GM18870 (cell line): ENCODE measurements around the gene CXCR1.
"Not testable (repeated sequence)": the region's sequence is repeated elsewhere in the genome, so short reads cannot be mapped to it uniquely, and the experiment has no call there.

Experiments used
- ATAC-seq: cut with Tn5 transposase; IDR thresholded peaks from one replicate; pipeline ENCODE4 v1.9.1; 2021; ENCODE audit warnings: moderate library complexity; ENCODE audit not compliant: unreplicated experiment

CXCR1 gene

DNA sequence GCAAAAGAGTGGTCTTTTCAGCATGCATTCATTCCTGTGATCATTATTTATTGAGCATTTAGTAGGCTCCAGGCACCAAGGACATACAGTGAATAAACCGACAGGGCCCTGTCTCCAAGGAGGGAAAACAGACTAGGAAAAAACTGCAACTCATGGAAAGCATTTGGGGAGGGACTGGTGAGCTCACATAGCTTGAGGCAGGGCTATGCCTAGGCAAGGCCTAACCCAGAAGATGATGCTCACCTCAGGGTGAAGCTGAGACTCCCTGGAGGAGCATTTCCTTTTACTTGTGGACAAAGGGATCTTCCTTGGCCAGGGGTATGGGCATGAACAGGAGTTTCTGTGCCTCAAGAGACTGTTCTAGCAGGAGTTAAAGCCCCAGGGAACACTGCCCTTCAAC, 3.9 kb downstream of the CXCR1 start:
- ATAC-seq = no peak

DNA sequence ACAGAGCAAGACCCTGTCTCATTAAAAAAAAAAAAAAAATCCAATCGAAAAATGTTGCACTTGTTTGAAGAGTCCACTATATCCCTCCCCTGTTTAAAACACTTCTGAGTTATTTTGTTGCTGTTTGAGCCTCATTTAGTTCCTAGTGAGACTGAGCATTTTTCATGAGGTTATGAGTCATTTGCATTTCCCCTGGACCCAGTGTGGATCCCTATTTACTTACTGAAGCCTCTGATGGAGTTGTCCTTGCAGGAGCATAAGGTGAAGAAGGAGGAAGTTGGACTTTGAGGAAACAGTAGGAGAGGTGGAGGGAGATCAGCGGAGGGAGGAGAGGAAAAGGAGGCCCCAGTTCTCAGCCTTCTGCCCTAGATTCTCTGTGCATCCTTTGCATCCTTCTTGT, 5.1 kb downstream of the CXCR1 start:
- no peak for ATAC-seq

DNA sequence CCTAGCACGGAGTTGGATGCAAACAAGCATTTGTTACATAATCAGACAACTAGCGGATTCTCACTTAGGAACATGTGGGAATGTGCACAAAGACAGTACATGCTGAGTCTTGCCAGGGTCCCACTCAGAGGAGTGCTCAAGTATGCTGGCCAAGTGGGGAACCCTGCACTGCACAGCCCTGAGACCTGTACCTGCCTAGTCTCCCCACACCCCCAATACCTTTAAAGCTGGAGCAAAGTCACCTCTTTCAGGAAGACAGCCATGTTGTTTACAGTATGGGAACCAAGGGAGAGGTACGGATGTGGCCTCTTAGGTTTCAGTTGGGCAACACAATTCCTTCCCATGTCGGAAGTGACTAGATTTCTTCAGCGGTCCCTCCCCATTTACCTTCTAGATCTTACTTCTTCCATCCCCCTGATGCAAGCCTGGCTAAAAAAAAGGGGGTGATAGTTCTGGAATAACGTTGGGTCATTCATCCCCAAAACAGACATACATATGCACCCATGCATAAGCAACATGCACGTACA, 10.7 kb downstream of the CXCR1 start:
- no peak for ATAC-seq

DNA sequence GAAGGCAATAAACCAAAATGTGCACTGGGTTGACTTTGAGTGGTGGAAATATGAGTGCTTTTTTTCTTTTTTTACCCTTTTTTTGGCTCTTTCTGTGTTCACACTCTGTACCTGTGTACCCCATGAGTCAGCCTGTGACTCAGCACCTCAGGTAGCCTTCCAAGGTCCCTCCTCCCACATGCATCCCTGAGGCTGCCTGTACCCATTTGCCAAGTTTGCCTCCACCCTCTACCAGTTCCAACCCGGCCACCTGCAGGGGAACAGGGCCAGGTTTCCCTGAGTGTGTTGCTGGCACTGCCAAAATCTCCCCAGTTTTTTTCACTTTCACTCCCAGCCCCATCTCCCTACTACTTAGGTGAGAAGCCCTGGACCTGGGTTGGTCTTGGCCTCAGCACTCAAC, 14.0 kb downstream of the CXCR1 start:
- no peak for ATAC-seq

DNA sequence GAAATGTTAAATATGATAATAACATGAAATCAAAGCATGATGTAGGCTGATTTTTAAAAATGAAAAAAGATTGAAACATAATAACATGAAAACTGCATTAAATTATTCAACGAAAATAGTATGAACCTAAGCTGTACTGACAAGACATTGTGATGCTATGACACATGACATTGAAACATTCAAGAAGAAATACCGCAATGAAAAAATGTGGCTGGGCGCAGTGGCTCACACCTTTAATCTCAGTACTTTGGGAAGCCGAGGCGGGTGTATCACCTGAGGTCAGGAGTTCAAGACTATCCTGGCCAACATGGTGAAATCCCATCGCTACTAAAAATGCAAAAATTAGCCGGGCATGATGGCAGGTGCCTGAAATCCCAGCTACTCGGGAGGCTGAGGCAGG, 14.6 kb downstream of the CXCR1 start:
- ATAC-seq = no peak

DNA sequence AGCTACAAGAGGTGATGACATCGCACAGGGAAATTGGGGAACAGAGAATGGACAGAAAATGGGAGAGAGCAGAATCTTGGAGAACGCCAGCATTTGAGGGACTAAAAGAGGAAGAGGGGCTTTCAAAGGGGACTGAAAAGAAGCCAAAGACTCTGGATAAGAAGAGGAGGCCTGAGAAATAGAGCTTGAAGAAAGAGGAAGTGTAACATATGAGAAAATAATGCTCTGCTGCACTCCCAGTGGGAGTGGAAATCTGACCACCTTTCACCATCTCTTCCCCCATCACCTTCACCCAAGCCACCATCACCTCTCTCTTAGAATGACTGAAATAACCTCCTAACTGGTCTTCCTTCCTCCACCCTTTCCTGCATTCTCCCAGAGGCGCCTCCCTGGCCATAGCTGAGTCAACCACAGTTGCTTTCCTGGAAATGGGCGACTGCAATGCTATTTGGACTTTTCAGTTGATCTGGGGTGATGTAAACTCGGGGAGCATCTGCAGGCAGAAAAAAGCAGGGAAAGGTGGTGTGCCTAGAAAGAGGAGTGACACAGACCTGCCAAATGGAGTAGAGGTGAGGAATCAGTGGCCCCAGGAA, 16.8 kb downstream of the CXCR1 start:
- ATAC-seq = no peak

DNA sequence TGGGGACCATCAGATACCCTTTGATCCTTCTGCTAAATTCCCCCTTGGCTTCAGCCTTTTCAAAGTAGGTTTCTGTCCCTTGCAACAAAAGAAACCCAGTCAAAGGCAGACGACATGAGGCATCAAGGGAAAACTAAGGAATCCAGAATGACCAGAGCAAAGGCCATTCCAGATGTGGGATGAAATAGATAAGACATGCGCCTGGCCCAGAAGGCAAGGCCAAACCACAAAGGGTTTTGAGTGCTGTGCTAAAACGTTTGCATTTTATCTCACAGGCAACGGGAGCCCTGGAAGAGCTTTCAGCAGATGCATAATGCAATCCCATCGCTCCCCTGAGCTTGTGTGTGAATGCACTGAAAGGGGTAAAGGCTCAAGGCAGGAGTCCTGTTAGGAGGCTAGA, 17.7 kb downstream of the CXCR1 start:
- ATAC-seq = no peak

DNA sequence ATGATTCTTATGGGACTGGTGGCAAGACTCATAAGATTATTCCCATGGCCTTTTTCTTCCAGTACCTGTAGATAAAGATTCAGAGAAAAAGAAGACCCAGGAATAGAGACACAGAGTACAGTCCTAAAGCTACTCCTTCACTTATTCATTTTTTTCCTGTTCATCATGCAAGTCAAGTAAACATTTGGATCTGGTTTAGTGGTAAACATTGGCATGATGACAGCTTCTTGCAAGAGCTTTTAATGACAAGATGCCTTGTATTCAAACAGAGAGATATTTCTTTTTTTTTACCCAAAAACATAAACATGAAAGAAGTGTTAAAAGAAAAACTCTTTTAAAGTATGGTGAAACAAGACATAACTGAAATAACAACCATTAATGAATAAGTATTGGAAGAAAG, 20.7 kb downstream of the CXCR1 start:
- no peak for ATAC-seq

DNA sequence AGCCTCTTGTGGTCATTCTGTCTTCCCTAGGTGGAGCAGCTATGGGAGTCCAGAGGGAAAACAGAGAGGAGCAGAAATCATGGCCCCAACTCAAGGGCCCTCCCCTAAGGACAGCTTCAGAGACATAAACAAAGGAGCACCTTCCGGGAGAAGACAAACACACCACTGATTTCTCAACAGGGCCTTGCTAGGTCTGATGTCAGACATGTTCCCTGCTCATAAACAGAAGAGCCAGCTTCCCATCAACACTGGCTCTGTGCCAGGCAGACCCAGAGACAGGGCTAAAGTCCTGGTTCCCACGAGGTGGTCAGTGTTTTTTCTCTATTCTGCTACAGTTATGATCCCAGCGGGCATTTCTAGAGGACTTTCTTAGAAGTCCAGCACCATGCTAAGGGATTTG, 21.6 kb downstream of the CXCR1 start:
- ATAC-seq = no peak

DNA sequence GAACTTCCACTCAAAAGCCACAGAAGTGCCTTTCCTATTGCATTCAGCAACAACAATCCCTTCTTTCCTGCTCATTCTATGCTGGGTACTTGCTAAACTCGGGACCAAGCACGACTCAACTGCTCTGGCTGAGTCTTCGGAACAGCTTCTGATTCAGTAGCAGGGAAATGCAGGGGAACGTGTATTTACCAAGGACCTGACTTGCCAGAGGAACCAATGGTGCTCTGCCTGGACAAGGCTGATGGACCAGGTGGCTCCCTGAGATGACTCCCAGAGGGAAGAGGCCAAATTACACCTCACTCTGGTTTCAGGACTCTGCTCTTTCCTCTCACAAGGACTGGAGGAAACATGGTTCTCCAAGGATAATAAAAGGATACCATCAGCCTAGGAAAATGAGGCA, 28.7 kb downstream of the CXCR1 start:
- no peak for ATAC-seq

DNA sequence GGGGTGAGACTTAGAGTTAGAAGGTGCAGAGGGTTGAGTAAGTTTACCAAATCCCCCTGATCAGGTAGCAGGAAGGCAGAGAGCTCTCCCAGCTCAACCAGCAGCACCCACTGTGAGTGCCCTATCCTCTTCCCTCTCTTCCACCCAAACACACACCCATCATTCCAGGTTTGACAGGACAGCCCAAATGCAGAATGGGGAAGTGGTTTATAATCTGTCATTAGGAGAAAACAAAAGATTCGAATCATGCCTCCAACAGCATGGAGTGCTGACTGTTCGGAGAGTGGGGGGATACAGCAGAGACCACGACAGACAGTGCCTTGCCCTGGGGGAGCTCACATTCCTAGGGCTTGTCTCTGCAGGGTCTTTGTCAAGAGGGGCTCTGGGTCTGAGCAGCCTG, 29.2 kb downstream of the CXCR1 start:
- no peak for ATAC-seq

DNA sequence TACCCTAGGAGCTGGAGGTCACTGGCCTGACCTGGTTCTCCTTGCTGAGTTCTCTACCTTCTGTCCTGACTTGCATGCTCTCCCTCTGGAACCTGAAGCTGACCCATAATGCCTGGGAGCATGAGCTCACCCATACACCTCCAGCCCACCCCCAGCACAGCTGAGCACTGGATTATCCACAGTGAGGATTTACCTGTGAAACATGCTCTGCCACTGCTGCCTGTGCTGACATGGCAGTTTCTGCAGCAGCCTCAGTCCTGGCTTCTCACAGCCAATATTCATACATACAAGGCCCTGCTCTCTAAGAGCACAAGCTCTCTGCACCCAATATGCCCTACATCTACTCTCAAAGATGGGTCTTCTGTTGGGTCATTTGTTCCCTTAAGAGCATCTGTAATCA, 35.9 kb downstream of the CXCR1 start:
- no peak for ATAC-seq

DNA sequence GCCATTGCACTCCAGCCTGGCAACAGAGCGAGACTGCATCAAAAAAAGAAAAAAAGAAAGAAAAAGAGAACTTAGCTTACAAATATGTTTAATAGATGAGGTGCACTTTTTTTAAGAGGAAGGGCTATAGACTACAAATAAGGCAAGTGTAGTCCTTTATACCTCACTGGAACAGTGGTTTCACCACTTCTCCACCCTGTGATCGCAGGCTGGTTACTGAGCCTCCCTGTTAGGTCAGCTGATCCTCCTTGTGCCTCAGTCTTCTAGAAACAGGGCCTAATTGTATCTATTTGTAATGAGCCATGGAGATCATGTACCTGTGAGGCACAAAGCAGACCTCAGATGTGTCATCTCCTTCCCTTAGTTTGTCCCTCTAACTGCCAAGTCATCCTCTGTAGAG, 36.4 kb downstream of the CXCR1 start:
- ATAC-seq = no peak

DNA sequence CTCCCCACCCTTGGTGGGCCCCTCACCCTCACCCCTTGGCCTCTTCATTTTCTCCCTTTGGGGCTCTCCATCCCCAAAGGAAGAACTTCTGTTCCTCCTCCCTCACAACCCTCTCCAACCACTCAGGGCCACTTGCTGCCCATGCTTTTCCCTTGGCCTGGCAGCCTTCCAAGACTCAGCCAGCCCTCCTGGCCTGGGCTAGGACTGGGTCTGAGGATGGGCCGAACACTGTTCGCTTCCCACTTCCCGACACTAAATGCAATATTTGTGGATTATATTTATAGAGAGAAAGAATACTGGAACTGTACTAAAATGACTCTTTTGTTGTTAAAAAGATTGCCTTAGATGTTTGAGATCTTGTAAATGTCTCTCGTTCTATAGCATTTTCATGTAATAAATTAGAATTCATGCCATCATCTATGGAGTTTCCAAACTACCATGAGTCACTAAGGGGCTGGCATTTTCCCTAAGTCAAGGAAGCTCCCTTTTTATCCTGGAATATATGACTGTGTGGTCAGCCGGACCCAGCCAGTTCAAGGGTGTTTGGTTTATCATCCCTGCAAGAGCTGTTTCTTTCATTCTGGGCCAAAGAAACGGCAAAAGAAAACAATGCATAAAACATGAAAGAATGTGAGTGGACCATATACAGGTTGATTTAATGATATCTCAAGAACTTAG, 37.2 kb downstream of the CXCR1 start:
- no peak for ATAC-seq

DNA sequence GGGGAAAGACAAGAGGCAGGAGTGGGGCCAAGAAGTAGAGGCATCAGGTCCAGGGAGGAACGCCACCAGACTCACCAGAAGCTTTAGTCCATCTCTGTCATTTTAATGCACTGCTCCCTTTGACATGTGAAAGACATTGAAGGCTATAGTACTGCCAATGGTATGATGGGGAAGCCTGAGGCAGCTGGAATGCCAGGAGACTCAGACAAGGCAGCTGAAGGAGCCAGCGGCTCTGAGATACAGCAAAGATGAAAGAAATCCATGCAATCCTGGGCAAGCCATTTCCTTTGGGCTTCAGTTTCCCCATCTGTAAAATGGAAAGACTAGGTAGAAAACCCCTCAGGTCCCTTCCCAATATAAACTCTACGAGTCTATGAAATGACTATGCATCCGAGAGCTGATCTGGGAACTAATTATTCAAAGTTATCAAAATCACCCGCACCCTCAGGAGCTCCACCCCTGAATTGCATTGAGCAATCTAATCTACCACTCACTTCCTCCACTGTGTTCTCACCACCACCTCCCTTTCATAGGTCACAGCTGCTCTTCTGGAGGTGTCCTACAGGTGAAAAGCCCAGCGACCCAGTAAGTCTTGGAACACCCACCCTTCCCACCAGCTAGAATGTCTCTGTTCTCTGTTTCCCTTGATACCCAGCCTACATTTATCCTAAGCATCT, 37.8 kb downstream of the CXCR1 start:
- ATAC-seq = no peak

DNA sequence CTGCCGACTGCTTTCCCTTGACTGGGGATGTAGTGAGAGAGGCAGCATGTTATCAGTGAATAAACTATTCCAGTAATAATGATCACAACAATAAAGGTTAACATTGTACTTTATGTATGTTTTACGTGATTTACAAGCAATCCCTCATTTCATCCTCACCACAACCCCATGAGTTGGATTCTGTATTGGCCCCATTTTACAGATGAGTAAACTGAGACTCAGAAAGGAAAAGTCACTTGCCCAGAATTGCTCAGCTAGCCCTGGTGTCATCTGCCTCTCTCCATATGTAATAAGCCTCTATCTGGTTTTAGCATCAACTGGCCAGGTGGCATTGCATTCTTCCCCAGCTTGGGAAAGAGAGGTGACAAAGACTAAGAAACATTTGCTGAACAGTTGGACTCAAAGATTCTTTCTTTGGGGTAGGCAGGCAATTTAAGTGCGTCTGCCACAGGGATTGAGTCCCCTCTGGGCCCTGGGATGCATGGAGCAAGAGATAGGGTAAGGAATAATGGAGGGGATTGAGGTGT, 38.8 kb downstream of the CXCR1 start:
- no peak for ATAC-seq

DNA sequence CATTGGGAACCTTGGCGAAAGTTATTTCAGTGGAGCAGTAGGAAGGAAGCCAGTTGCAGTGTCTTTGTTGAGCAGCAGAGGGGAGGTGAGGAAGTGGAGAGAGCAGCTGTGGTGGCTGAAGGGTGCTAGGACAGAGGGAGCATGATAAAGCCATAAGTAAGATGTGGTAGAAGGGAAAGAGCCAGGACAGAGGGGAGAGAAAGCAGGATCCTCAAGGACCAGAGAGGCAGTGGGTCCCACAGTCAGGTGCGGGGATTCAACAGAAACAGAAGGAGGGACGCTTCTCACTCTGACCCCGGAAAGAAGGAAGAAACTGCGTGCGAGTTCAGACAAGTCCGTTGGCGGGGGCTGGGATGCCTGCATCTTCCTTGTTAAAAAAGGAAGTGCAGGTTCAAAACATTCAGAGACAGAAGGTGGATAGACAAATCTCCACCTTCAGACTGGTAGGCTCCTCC, 41.1 kb downstream of the CXCR1 start, which contains the start of gene CXCR2:
TSS of gene CXCR2 (plus strand) at position 403 of the 455 bp plus-strand sequence. CDS start 8,774 bp downstream, outside the sequence.
- ATAC-seq = no peak

DNA sequence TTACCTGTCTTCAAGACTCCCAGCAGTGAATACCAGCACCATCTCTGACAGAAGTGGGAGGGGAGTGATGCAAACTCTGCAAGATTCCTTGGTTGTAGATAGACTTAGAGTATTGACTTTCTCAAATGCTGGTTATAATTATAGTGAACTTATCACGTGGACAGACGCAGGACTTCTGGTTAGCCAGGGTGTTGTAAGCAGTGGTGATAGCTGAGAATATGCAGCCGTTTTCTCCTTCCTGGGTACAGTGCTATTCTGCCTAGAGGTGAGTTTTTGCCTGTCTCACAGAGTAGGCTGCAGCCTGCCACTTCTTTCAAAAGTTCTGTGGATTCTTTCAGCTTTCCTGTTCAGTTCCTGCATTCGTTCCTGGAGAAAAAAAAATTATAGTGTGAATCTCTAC, 41.7 kb downstream of the CXCR1 start:
- no peak for ATAC-seq

DNA sequence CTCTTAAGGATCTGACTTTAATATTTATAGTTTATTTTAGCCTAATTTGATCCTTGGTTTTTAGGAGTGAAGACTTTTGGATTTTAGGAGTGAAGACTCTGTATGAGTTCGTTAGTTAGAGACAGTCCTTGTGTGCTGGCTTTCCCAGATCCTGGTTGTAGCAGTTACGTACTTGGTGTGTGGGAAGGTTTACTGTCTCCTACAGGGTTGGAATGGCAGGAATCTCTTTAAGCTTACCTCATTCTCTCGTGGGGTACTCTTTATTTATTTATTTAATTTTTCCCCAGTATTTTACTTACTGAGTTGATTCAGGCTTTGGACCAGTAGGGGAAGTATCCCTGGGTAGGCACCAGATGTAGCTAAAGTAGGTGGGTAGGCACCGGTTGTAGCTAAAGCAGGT, 42.8 kb downstream of the CXCR1 start:
- ATAC-seq = no peak

DNA sequence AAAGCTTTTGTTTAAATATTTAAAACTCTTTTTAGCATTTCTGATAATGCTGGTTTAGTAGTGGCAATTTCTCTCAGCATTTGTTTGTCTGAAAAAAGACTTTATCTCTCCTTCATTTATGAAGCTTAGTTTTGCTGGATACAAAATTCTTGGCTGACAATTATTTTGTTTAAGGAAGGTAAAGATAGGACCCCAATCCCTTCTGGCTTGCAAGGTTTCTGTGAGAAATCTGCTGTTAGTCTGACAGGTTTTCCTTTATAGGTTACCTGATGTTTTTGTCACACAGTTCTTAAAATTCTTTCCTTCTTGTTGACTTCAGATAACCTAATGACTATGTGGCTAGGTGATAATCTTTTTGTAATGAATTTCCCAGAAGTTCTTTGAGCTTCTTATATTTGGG, 44.5 kb downstream of the CXCR1 start:
- ATAC-seq = not testable (repeated sequence)

DNA sequence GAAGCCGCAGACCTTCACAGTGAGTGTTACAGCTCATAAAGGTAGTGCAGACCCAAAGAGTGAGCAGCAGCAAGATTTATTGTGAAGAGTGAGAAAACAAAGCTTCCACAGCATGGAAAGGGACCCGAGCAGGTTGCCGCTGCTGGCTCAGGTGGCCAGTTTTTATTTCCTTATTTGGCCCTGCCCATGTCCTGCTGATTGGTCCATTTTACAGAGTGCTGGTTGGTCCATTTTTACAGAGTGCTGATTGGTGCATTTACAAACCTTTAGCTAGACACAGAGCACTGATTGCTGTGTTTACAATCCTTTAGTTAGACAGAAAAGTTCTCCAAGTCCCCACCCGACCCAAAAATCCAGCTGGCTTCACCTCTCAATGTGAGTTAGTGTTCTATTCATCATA, 45.0 kb downstream of the CXCR1 start:
- ATAC-seq = not testable (repeated sequence)
